Keratinocyte (primary cell): Measurements from ENCODE around the gene CTTNBP2. TPM values are rescaled to one million over a fixed set of nuclear protein-coding genes. Genes with fewer than 3 reads are reported as not detected.

ENCODE experiments used
- DNase-seq: peaks from one replicate; pipeline ENCODE4 v3.0.0-alpha.2; 2011; ENCODE audit warnings: low read depth, missing footprints, low spot score
- FAIRE-seq: peaks from 2 replicates; lab custom pipeline; 2011; peaks lifted over from hg19 to GRCh38; lab: Jason Lieb, UNC
- H2AFZ ChIP-seq: 2 replicates; pipeline ENCODE4 v1.6.0; 2012; ENCODE audit warnings: low read length, control low read depth, inconsistent platforms; ENCODE audit not compliant: control insufficient read depth
- H3K27ac ChIP-seq: 2 replicates; pipeline ENCODE4 v1.5.1; 2011; ENCODE audit warnings: low read length; ENCODE audit not compliant: control insufficient read depth, insufficient read depth
- H3K27me3 ChIP-seq: 3 replicates; pipeline ENCODE4 v1.6.0; 2011; ENCODE audit warnings: low read length; ENCODE audit not compliant: control insufficient read depth, insufficient read depth; ENCODE audit errors: extremely low read depth
- H3K36me3 ChIP-seq, 2 experiments: 2 replicates in 1 of 2; 3 replicates in 1 of 2; pipeline ENCODE4 v1.5.1; 2011; ENCODE audit warnings: low read length in 2 of 2, mild to moderate bottlenecking in 1 of 2; ENCODE audit not compliant: control insufficient read depth in 2 of 2, insufficient read depth in 2 of 2; ENCODE audit errors: extremely low read depth in 1 of 2
- H3K4me1 ChIP-seq: 3 replicates; pipeline ENCODE4 v1.5.1; 2011; ENCODE audit warnings: low read length; ENCODE audit not compliant: control insufficient read depth, insufficient read depth; ENCODE audit errors: extremely low read depth
- H3K4me2 ChIP-seq: 3 replicates; pipeline ENCODE4 v1.6.0; 2011; ENCODE audit warnings: low read depth, low read length; ENCODE audit not compliant: control insufficient read depth, insufficient read depth; ENCODE audit errors: extremely low read depth
- H3K4me3 ChIP-seq, 3 experiments: fragments of 200-600 bp in 1 of 3; sonication (generic) in 1 of 3; 2 replicates in 2 of 3; 3 replicates in 1 of 3; pipeline ENCODE4 v1.5.1; 2011 to 2016; ENCODE audit warnings: low read length in 3 of 3, mild to moderate bottlenecking in 3 of 3, control low read depth in 2 of 3, inconsistent platforms in 1 of 3, low read depth in 1 of 3, mixed read lengths in 1 of 3, mixed run types in 1 of 3, moderate library complexity in 1 of 3; ENCODE audit not compliant: control insufficient read depth in 2 of 3, insufficient read depth in 2 of 3; ENCODE audit errors: extremely low read depth in 1 of 3
- H3K79me2 ChIP-seq: 2 replicates; pipeline ENCODE4 v1.6.0; 2012; ENCODE audit warnings: low read length; ENCODE audit not compliant: control insufficient read depth, insufficient read depth
- H3K9ac ChIP-seq: 3 replicates; pipeline ENCODE4 v1.6.0; 2011; ENCODE audit warnings: low read length; ENCODE audit not compliant: control insufficient read depth, insufficient read depth; ENCODE audit errors: extremely low read depth
- H3K9me1 ChIP-seq: 3 replicates; pipeline ENCODE4 v1.6.0; 2011; ENCODE audit warnings: low read length; ENCODE audit not compliant: control insufficient read depth, insufficient read depth; ENCODE audit errors: extremely low read depth
- H3K9me3 ChIP-seq: 2 replicates; pipeline ENCODE4 v1.5.1; 2012; ENCODE audit warnings: low read depth, low read length; ENCODE audit not compliant: control insufficient read depth
- H4K20me1 ChIP-seq: 3 replicates; pipeline ENCODE4 v1.6.0; 2011; ENCODE audit warnings: low read length; ENCODE audit not compliant: control insufficient read depth, insufficient read depth; ENCODE audit errors: extremely low read depth
- EZH2 ChIP-seq: IDR thresholded peaks from one replicate; pipeline ENCODE4 v1.6.1; 2012; ENCODE audit warnings: inconsistent platforms, mild to moderate bottlenecking, low read length, moderate library complexity
- dilution Hi-C: fragments of 300-500 bp; cut with MboI; formaldehyde crosslinking; loops from one replicate; pipeline ENCODE4 v1.7.0; 2020; ENCODE audit warnings: low sequenced_read_pairs; ENCODE audit not compliant: extremely low pct_ligation_motif_present
- polyA plus RNA-seq, 5 experiments: library from polyadenylated mRNA; depleted of rRNA in 3 of 5; stranded (reverse) in 3 of 5; stranded (forward) in 1 of 5; unstranded in 1 of 5; fragments of >200 nt; gene quantifications; 1 replicate in 1 of 5; 2 replicates in 3 of 5; 3 replicates in 1 of 5; pipeline versions ENCODE4 v1.2.1 to v1.2.3, GENCODE V29; 2011 to 2012; ENCODE audit warnings: missing spikeins in 2 of 5, low read depth in 1 of 5, low replicate concordance in 1 of 5
- TF ChIP-seq, protein P1 (sequence below), 3 experiments: IDR thresholded peaks in 1 of 3; conservative IDR thresholded peaks in 1 of 3; optimal IDR thresholded peaks in 1 of 3; 2 replicates in 2 of 3; 3 replicates in 1 of 3; pipeline versions ENCODE3 to v1.5.1; 2011; ENCODE audit warnings: low read length in 3 of 3, mild to moderate bottlenecking in 3 of 3, moderate library complexity in 2 of 3, control low read depth in 1 of 3, inconsistent platforms in 1 of 3; ENCODE audit not compliant: insufficient read depth in 2 of 3; ENCODE audit errors: extremely low read depth in 1 of 3

Gene CTTNBP2
- polyA plus RNA-seq, 1 donor (not counting 4 experiments of a cell fraction or from before 2014, with no cell fraction given): 0.55 TPM

DNA sequence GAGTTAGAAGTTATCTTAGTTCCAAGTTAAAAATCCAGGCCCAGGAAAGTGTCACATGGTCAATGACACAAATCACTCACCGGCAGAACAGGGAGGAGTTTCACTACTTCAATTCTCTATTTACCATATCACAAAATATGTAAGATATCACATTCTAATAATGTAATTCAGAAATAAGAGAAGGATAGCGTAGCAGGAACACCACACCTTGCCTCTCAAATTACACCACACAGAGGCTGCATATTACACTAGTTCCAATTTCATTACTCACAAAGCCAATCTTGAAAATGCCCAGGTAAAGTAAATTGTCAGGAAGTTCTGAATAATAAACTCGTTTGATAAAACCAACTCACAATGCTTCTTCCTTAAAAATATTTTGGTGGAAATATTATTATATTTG, 169.2 kb downstream of the CTTNBP2 start:
- TF ChIP-seq EZH2: no peak
- TF ChIP-seq, protein P1, sequence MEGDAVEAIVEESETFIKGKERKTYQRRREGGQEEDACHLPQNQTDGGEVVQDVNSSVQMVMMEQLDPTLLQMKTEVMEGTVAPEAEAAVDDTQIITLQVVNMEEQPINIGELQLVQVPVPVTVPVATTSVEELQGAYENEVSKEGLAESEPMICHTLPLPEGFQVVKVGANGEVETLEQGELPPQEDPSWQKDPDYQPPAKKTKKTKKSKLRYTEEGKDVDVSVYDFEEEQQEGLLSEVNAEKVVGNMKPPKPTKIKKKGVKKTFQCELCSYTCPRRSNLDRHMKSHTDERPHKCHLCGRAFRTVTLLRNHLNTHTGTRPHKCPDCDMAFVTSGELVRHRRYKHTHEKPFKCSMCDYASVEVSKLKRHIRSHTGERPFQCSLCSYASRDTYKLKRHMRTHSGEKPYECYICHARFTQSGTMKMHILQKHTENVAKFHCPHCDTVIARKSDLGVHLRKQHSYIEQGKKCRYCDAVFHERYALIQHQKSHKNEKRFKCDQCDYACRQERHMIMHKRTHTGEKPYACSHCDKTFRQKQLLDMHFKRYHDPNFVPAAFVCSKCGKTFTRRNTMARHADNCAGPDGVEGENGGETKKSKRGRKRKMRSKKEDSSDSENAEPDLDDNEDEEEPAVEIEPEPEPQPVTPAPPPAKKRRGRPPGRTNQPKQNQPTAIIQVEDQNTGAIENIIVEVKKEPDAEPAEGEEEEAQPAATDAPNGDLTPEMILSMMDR (optimal IDR thresholded peaks at IDR 0.05 in 1 of 3, IDR thresholded peaks at IDR 0.05 in 1 of 3, conservative IDR thresholded peaks at IDR 0.05 in 1 of 3; ENCODE audit: extremely low read depth in 1 of 3, insufficient read depth in 2 of 3, low read length in 3 of 3): no peak
- Histone ChIP-seq H3K27me3 (no peaks in the 10 kb centered on the region), H4K20me1 (no peaks in the 10 kb centered on the region), H3K4me3 (no peak overlapping the region), H2AFZ (no peak overlapping the region), H3K9me3 (no peaks in the 10 kb centered on the region), H3K4me1 (no peaks in the 10 kb centered on the region), H3K79me2 (no peaks in the 10 kb centered on the region), H3K9ac (no peak overlapping the region), H3K9me1 (no peaks in the 10 kb centered on the region), H3K4me2 (no peak overlapping the region), H3K27ac (no peak overlapping the region), H3K36me3 (no peaks in the 10 kb centered on the region)
- FAIRE-seq: no peak
- no peak for DNase-seq
- dilution Hi-C loops: no loop called here

DNA sequence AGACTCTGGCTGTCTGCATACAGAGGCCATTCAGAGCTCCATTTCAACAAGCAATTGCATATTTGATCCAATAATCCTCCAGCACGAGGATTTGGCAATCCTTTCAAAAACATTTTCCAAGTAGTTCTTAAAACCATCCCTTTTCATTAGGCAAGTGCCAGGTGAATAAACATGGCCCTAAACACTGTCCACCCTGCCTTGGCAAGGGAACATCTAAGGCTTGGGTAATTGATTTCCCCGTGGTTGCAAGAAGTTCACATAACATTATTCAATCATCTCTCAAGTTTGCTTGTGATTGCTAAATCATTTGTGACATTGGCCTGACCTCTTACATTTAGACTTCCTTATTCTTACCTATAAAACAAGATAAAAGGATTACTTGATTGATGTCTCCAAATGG, 175.2 kb downstream of the CTTNBP2 start:
- no peak overlapping the region for H3K4me3 ChIP-seq
- DNase-seq: no peak
- no peaks in the 10 kb centered on the region for H3K9me3 ChIP-seq
- no peak overlapping the region for H3K9ac ChIP-seq
- H2AFZ ChIP-seq: no peak overlapping the region
- H3K4me2 ChIP-seq: no peak overlapping the region
- H3K4me1 ChIP-seq: no peaks in the 10 kb centered on the region
- dilution Hi-C loops: no loop called here
- H3K9me1 ChIP-seq: no peaks in the 10 kb centered on the region
- no peaks in the 10 kb centered on the region for H4K20me1 ChIP-seq
- no peaks in the 10 kb centered on the region for H3K36me3 ChIP-seq
- H3K79me2 ChIP-seq: no peaks in the 10 kb centered on the region
- H3K27ac ChIP-seq: no peak overlapping the region
- TF ChIP-seq, protein P1 (optimal IDR thresholded peaks at IDR 0.05 in 1 of 3, IDR thresholded peaks at IDR 0.05 in 1 of 3, conservative IDR thresholded peaks at IDR 0.05 in 1 of 3; ENCODE audit: extremely low read depth in 1 of 3, insufficient read depth in 2 of 3, low read length in 3 of 3): no peak
- TF ChIP-seq EZH2: no peak
- H3K27me3 ChIP-seq: no peaks in the 10 kb centered on the region
- no peak for FAIRE-seq
